ENCODE measurements around the gene BLTP1.

The BLTP1 gene

GRCh38 chr4:122178961-122179360, 26.8 kb downstream of the BLTP1 start:
- DNase-seq = no peak

GRCh38 chr4:122195718-122196117, 43.6 kb downstream of the BLTP1 start:
- DNase-seq = no peak

Measured in NCI-H146 (cell line).